ENCODE measurements around the gene CLK1.
"Not testable (repeated sequence)": the region's sequence is repeated elsewhere in the genome, so short reads cannot be mapped to it uniquely, and the experiment has no call there.

DNA sequence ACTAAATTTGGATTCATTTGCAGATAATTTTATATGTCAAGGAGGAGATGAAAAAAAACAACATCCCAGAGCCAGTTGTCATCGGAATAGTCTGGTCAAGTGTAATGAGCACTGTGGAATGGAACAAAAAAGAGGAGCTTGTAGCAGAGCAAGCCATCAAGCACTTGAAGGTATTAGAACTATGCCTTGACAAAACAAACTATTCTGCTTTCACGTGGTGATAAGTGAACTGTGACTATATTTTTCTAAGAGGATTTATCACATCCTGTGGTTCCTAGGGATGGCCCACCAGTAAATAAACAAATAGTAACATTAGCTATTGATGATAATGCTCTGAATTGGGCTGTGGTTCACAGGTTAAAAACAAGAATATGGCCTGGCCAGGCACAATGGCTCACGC lies 45.7 kb downstream of the CLK1 start:
- TF ChIP-seq, protein P1, sequence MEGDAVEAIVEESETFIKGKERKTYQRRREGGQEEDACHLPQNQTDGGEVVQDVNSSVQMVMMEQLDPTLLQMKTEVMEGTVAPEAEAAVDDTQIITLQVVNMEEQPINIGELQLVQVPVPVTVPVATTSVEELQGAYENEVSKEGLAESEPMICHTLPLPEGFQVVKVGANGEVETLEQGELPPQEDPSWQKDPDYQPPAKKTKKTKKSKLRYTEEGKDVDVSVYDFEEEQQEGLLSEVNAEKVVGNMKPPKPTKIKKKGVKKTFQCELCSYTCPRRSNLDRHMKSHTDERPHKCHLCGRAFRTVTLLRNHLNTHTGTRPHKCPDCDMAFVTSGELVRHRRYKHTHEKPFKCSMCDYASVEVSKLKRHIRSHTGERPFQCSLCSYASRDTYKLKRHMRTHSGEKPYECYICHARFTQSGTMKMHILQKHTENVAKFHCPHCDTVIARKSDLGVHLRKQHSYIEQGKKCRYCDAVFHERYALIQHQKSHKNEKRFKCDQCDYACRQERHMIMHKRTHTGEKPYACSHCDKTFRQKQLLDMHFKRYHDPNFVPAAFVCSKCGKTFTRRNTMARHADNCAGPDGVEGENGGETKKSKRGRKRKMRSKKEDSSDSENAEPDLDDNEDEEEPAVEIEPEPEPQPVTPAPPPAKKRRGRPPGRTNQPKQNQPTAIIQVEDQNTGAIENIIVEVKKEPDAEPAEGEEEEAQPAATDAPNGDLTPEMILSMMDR (IDR thresholded peaks at IDR 0.05), result not testable (repeated sequence)
- not testable (repeated sequence) for TF ChIP-seq POLR2A (IDR thresholded peaks at IDR 0.05; ENCODE audit: low read depth); POLR2AphosphoS5 (IDR thresholded peaks at IDR 0.05); EP300 (IDR thresholded peaks at IDR 0.05)
